ENCODE data around the gene TOLLIP.

TOLLIP gene

DNA sequence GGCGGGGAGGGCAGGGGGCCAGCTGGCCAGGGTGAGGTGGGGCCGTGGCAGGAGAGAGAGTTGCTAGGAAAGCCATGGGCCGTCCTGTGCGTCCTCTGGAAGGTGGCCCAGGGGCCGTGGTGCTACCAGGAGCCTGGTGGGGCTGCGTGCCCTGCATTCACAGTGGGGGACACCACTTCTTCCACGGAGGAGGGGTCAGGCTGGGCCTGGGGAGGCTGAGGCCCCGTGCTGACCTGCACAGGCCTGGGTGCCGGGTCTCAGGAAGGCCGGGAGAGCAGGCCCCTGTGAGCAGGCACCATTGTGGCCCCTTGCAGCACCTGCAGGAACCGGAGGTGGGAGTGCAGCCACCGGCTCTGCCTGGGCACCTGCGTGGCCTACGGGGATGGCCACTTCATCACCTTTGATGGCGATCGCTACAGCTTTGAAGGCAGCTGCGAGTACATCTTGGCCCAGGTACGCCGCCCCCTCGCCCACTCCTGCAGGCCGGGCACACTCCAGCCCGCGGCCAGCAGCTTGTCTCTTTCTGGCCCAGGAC lies 74.6 kb downstream of the TOLLIP start:
- Mint-ChIP-seq H3K9me3 (no peaks in the 10 kb centered on the region), H3K4me1 (ENCODE audit: low read depth) (no peaks in the 10 kb centered on the region), H3K27ac (no peak overlapping the region), H3K27me3 (no peaks in the 10 kb centered on the region), H3K4me3 (no peak overlapping the region), H3K36me3 (ENCODE audit: low read depth) (no peaks in the 10 kb centered on the region)
- intact Hi-C loops (cut with micrococcal nuclease), result no loop called here

DNA sequence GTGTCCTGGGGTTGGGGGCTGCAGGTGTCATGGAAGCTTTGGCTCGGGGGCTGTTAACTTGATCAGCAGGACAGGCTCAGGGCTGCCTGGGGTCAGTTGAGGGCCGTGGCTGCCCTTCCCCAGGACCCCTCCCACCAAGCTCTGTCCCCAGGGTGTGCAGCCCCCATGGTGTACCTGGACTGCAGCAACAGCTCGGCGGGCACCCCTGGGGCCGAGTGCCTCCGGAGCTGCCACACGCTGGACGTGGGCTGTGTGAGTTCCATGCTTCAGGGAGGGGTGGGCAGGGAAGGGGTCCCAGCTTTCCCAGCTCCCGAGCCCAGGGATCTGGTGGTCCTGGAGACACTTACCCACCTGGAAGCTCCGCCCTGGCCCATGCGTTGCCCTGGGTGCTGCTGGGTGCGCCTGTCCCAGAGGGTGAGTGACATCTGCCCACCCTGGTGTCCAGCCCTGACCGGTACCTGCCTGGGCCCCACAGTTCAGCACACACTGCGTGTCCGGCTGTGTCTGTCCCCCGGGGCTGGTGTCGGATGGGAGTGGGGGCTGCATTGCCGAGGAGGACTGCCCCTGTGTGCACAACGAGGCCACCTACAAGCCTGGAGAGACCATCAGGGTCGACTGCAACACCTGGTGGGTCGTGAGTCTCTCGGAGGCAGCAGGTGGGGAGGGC lies 75.2 kb downstream of the TOLLIP start:
- H3K27me3 Mint-ChIP-seq, result no peaks in the 10 kb centered on the region
- H3K36me3 Mint-ChIP-seq (ENCODE audit: low read depth), result no peaks in the 10 kb centered on the region

DNA sequence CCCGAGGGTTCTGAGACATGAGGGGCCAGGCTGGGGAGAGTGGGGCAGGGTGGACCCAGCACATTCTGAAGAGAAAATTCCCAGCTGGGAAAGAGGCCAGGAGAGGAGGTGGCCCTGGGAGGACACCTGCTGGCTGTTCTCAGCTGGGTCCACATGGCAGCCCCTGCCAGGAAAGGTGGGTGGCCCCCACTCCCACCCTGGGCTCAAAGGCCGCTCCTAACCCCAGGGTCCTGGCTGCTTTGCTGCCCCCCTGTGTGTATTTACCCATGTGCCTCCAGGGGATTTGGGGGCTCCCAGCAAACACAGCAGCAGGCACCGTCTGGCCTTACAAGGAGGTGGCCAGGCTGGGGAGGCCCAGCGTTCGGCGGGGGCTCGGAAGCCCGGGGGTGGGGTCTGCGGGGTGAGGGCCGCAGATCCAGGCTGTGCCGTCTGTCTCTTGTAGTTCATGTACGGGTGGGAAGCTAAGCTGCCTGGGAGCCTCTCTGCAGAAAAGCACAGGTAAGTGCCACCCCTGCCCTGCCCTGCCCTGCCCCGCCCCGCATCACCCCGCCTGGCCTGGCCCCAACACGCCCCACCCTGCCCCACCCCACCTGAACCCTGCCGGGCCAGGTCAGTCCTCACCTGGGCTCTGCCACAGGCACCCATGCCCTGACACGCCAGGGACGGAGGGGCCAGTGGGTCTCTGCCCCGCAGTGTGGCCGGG lies 75.9 kb downstream of the TOLLIP start:
- intact Hi-C loops (cut with micrococcal nuclease), result no loop called here
- Mint-ChIP-seq H3K27ac (no peak overlapping the region), H3K9me3 (no peaks in the 10 kb centered on the region), H3K36me3 (ENCODE audit: low read depth) (no peaks in the 10 kb centered on the region), H3K4me1 (ENCODE audit: low read depth) (no peaks in the 10 kb centered on the region), H3K4me3 (no peak overlapping the region), H3K27me3 (no peaks in the 10 kb centered on the region)

More for the DNA sequence above, 75.2 kb downstream of the TOLLIP start:
- Mint-ChIP-seq H3K9me3 (no peaks in the 10 kb centered on the region), H3K4me3 (no peak overlapping the region), H3K27ac (no peak overlapping the region), H3K4me1 (ENCODE audit: low read depth) (no peaks in the 10 kb centered on the region)
- intact Hi-C loops (cut with micrococcal nuclease), result no loop called here

DNA sequence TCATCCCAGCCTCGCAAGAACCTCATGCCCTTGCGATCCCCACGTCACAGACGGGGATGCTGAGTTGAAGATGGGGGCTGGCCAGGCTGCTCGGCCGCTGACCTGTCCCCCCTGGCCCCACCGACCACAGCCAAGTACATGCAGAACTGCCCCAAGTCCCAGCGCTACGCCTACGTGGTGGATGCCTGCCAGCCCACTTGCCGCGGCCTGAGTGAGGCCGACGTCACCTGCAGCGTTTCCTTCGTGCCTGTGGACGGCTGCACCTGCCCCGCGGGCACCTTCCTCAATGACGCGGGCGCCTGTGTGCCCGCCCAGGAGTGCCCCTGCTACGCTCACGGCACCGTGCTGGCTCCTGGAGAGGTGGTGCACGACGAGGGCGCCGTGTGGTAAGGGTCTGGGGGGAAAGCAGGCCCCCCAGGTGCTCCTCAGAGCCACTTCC lies 76.5 kb downstream of the TOLLIP start:
- intact Hi-C loops (cut with micrococcal nuclease), result no loop called here
- no peak overlapping the region for H3K27ac Mint-ChIP-seq
- no peaks in the 10 kb centered on the region for H3K9me3 Mint-ChIP-seq
- H3K4me3 Mint-ChIP-seq, result no peak overlapping the region
- no peaks in the 10 kb centered on the region for H3K36me3 Mint-ChIP-seq (ENCODE audit: low read depth)
- no peaks in the 10 kb centered on the region for H3K4me1 Mint-ChIP-seq (ENCODE audit: low read depth)
- H3K27me3 Mint-ChIP-seq, result no peaks in the 10 kb centered on the region

DNA sequence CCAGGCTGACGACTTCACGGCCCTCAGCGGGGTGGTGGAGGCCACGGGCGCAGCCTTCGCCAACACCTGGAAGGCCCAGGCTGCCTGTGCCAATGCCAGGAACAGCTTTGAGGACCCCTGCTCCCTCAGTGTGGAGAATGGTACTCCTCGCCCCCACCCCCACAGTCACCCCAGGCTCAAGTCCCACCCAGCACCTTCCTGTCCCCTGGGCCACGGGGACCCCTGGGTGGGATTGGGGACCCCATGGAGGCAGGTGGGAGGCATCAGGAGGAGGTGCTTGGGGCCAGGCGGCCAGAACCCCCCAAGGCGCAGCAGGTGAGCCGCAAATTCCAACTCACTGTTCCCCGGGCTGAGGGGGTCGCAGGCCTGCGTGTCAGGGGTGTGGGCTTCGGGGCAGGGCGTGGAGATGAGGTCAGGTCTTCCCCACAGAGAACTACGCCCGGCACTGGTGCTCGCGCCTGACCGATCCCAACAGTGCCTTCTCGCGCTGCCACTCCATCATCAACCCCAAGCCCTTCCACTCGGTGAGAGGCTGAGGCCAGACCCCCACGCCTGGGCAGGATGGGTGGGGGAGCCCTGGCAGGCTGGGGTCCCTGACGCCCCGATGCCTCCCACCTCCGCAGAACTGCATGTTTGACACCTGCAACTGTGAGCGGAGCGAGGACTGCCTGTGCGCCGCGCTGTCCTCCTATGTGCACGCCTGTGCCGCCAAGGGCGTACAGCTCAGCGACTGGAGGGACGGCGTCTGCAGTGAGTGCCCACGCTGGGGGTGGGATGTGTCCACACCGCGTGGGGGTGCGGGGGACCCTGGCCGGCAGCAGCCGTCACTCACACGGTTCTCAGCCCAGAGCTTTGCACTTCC lies 77.2 kb downstream of the TOLLIP start:
- Mint-ChIP-seq H3K27me3 (no peaks in the 10 kb centered on the region), H3K27ac (no peak overlapping the region), H3K4me1 (ENCODE audit: low read depth) (no peaks in the 10 kb centered on the region), H3K4me3 (no peak overlapping the region), H3K9me3 (no peaks in the 10 kb centered on the region), H3K36me3 (ENCODE audit: low read depth) (no peaks in the 10 kb centered on the region)
- intact Hi-C loops (cut with micrococcal nuclease), result no loop called here

DNA sequence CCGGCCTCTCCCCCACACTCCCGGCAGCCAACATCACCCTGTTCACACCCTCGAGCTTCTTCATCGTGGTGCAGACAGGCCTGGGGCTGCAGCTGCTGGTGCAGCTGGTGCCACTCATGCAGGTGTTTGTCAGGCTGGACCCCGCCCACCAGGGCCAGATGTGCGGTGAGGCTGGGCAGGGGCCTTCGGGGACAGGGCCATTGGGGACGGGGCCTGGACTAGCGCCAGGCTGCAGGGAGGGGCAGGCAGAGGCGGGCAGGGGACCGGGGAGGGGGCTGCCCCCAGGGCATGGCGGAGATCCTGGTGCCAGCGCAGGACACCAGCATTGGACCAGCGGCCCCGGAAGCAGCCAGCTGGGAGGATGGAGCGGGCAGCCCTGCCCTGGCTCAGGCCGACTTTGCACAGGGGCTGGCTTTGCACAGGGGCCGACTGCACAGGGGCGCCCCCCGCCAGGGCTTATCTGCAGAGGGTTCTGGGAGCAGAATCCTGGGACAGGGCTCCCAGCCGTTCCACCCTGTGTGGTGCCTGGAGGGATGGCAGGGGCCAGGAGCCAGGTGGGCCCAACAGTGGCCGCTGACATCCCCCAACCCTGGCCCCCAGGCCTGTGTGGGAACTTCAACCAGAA lies 77.9 kb downstream of the TOLLIP start:
- H3K4me3 Mint-ChIP-seq, result no peak overlapping the region
- intact Hi-C loops (cut with micrococcal nuclease), result no loop called here
- no peaks in the 10 kb centered on the region for H3K4me1 Mint-ChIP-seq (ENCODE audit: low read depth)
- H3K27me3 Mint-ChIP-seq, result no peaks in the 10 kb centered on the region
- no peaks in the 10 kb centered on the region for H3K36me3 Mint-ChIP-seq (ENCODE audit: low read depth)
- no peak overlapping the region for H3K27ac Mint-ChIP-seq
- no peaks in the 10 kb centered on the region for H3K9me3 Mint-ChIP-seq

DNA sequence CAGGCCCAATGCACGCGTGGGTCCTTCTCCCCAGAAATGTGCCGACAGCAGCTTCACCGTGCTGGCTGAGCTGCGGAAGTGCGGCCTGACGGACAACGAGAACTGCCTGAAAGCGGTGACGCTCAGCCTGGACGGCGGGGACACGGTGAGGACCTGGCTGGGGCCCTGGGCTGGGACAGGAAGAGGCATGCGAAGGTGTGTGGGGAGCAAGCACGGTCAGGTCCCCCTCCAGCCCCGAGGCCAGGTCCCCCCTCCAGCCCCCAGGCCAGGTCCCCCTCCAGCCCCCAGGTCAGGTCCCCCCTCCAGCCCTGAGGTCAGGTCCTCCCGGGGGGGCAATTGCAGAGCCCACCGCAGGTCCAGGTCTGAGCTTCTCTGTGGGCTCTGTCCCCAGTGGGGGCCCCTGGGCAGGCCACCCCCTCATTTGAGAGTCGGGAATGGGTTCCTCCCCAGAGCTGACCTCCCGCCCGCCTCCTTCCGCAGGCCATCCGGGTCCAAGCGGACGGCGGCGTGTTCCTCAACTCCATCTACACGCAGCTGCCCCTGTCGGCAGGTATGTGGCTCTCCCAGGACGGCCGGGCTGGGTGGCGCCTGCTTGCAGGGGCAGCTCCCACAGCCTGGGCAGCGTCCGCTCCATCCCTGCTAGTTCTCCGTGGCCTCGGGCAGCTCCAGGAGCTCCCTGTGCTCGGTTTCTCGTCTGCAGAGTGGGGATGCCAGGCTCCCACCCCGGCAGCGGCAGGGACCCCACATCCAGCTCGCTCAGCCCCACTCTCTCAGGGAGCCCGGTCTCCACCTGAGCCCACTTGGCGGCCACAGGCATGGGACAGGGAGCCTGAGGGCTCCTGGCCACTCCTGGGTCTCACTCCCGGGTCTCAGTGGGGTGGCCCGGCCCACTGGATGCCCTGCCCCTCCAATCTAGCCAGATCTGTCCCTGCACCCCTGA lies 78.7 kb downstream of the TOLLIP start:
- no peaks in the 10 kb centered on the region for H3K27me3 Mint-ChIP-seq
- no peak overlapping the region for H3K27ac Mint-ChIP-seq
- no peak overlapping the region for H3K4me3 Mint-ChIP-seq
- no peaks in the 10 kb centered on the region for H3K36me3 Mint-ChIP-seq (ENCODE audit: low read depth)
- intact Hi-C loops (cut with micrococcal nuclease), result no loop called here
- H3K4me1 Mint-ChIP-seq (ENCODE audit: low read depth), result no peaks in the 10 kb centered on the region
- no peaks in the 10 kb centered on the region for H3K9me3 Mint-ChIP-seq

DNA sequence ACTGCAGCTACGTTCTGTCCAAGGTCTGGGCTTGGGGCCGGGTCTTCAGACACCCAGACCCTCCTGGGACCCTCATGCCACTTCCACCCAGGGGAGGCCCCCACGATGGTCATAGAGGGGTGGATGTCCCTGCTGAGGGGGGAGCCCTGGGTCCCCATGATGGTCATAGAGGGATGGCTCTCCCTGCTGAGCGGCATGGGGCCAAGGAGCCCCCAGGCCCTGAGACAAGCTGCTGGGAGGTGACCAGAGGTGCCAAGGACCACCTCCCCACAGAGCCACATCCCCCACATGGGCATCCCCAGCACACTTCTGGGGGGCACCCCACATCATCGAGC lies 79.3 kb downstream of the TOLLIP start:
- intact Hi-C loops (cut with micrococcal nuclease), result no loop called here
- H3K4me3 Mint-ChIP-seq, result no peak overlapping the region
- H3K27me3 Mint-ChIP-seq, result peaks cover 1% of the 10 kb centered on the region
- no peaks in the 10 kb centered on the region for H3K9me3 Mint-ChIP-seq
- H3K36me3 Mint-ChIP-seq (ENCODE audit: low read depth), result no peaks in the 10 kb centered on the region
- no peaks in the 10 kb centered on the region for H3K4me1 Mint-ChIP-seq (ENCODE audit: low read depth)
- no peak overlapping the region for H3K27ac Mint-ChIP-seq

DNA sequence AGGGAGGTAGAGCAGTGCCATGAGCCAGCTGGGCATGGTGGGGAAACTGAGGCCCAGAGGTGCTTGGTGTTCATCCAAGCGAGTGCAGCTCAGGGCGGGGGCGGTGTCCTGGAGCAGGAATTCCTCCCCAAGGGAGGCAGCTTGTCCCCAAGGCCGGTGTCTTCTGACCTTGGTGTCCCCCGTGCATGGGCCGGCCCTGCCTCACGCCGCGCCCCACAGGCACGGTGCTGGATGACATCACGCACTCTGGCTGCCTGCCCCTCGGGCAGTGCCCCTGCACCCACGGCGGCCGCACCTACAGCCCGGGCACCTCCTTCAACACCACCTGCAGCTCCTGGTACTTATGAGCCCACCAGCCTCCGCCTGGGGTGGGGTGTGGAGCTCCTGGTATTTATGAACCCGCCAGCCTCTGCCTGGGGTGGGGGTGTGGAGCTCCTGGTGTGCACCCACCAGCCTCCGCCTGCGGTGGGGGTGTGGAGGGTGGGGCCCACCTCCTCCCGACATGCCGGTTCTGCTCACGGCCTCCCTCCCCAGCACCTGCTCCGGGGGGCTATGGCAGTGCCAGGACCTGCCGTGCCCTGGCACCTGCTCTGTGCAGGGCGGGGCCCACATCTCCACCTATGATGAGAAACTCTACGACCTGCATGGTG lies 79.8 kb downstream of the TOLLIP start:
- intact Hi-C loops (cut with micrococcal nuclease), result no loop called here
- H3K4me1 Mint-ChIP-seq (ENCODE audit: low read depth), result no peaks in the 10 kb centered on the region
- no peaks in the 10 kb centered on the region for H3K36me3 Mint-ChIP-seq (ENCODE audit: low read depth)
- peaks cover 3% of the 10 kb centered on the region for H3K27me3 Mint-ChIP-seq
- H3K27ac Mint-ChIP-seq, result no peak overlapping the region
- no peak overlapping the region for H3K4me3 Mint-ChIP-seq
- no peaks in the 10 kb centered on the region for H3K9me3 Mint-ChIP-seq

DNA sequence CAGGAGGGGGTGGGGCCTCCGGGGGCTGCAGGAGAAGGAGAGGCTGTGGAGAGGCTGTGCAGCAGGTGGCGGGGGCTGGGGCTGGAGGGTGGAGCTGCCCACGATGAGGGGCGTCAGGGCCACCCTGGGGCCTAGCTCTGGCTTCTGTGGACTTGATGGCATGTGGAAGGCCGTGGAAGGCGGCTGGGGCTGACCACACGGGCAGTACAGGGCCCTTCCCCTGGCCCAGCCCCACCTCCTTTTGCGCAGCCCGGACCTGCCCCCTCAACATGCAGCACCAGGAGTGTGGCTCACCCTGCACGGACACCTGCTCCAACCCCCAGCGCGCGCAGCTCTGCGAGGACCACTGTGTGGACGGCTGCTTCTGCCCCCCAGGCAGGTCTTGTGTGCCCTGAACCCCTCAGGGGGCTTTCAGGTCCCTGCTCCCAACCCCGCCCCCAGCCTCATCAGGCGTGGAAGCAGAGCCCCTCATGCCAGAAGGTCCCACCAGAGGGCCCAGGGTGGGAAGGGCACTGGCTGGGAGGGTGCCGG lies 80.4 kb downstream of the TOLLIP start:
- Mint-ChIP-seq H3K9me3 (no peaks in the 10 kb centered on the region), H3K27ac (no peak overlapping the region), H3K36me3 (ENCODE audit: low read depth) (no peaks in the 10 kb centered on the region), H3K4me1 (ENCODE audit: low read depth) (no peaks in the 10 kb centered on the region), H3K4me3 (no peak overlapping the region), H3K27me3 (peaks cover 5% of the 10 kb centered on the region)
- intact Hi-C loops (cut with micrococcal nuclease), result no loop called here

DNA sequence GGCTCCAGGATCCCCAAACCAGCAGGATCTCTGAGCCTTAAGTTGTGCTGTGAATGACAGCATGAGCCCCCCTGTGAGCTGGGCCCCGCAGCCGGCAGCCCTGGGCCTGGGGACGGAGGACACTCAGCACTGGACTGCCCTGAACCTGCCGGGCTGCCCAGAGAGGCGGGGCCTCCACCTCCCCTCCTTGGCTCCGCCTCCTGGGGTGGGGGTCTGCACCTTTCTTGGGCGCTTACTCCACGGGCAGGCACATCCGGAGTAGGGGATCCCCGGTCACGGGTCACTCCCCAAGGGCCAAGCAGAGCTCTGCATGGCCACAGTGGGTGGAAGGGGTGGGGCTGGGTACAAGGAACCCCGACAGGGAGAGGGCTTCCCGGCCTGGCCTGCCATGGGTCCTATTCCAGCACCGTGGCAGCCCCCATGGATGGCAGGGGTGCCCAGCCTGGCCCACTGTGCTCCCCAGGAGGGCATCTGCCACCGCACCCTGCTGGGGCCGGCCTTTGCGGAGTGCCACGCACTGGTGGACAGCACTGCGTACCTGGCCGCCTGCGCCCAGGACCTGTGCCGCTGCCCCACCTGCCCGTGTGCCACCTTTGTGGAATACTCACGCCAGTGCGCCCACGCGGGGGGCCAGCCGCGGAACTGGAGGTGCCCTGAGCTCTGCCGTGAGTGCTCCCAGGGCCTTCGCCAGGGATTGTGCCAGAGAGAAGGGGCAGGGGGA lies 81.2 kb downstream of the TOLLIP start:
- Mint-ChIP-seq H3K9me3 (no peaks in the 10 kb centered on the region), H3K27ac (no peak overlapping the region), H3K4me1 (ENCODE audit: low read depth) (no peaks in the 10 kb centered on the region), H3K36me3 (ENCODE audit: low read depth) (no peaks in the 10 kb centered on the region), H3K4me3 (no peak overlapping the region), H3K27me3 (peaks cover 9% of the 10 kb centered on the region)
- intact Hi-C loops (cut with micrococcal nuclease), result no loop called here

DNA sequence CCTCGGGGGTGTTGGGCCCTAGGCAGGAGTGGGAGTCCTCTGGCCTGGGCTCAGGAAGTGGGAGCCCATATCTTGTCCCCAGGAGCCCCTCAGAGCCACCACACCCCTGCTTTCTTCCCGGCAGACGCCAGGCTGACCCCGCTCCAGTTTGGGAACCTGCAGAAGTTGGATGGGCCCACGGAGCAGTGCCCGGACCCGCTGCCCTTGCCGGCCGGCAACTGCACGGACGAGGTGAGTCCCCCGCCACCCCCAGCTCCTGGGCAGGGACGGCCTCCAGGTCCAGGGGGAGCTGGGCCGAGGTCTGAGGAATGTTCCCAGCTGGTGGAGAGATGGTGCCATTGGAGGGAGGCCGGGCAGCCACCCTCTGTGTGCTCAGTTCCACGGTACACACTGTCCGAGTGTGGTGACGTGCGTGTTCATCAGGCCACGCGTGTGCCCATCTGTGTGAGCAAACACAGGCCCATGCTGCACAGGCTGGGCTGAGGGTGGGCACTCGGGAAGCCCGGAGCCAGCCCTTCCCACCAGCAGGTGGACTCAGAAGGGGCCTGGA lies 81.8 kb downstream of the TOLLIP start:
- H3K36me3 Mint-ChIP-seq (ENCODE audit: low read depth), result no peaks in the 10 kb centered on the region
- H3K27me3 Mint-ChIP-seq, result peaks cover 9% of the 10 kb centered on the region
- H3K4me3 Mint-ChIP-seq, result no peak overlapping the region
- intact Hi-C loops (cut with micrococcal nuclease), result no loop called here
- no peaks in the 10 kb centered on the region for H3K9me3 Mint-ChIP-seq
- no peaks in the 10 kb centered on the region for H3K4me1 Mint-ChIP-seq (ENCODE audit: low read depth)
- H3K27ac Mint-ChIP-seq, result no peak overlapping the region
